HFFc6 (cell line): ENCODE results near the gene CTR9. TPM values are rescaled to one million over a fixed set of nuclear protein-coding genes. Genes with fewer than 3 reads are reported as not detected.
"Not testable (repeated sequence)": the region's sequence is repeated elsewhere in the genome, so short reads cannot be mapped to it uniquely, and the experiment has no call there.

ENCODE experiments used
- DNase-seq: peaks from one replicate; pipeline ENCODE4 v3.0.0-alpha.2; 2018
- H3K27ac Mint-ChIP-seq: 2 replicates; pipeline ENCODE4 v1.8.0; 2020; ENCODE audit warnings: mild to moderate bottlenecking, mixed read lengths
- H3K27me3 Mint-ChIP-seq: 2 replicates; pipeline ENCODE4 v1.8.0; 2021; ENCODE audit warnings: mild to moderate bottlenecking, moderate library complexity, mixed read lengths; ENCODE audit not compliant: insufficient read depth
- H3K36me3 Mint-ChIP-seq: 2 replicates; pipeline ENCODE4 v1.8.0; 2021; ENCODE audit warnings: low read depth, mixed read lengths
- H3K4me1 Mint-ChIP-seq: 2 replicates; pipeline ENCODE4 v1.8.0; 2020; ENCODE audit warnings: low read depth, mixed read lengths
- H3K4me3 Mint-ChIP-seq: 2 replicates; pipeline ENCODE4 v1.8.0; 2020; ENCODE audit warnings: mild to moderate bottlenecking, moderate library complexity, mixed read lengths
- H3K9me3 Mint-ChIP-seq: 2 replicates; pipeline ENCODE4 v1.8.0; 2020; ENCODE audit warnings: mild to moderate bottlenecking, mixed read lengths
- total RNA-seq, 6 experiments: library from RNA; stranded (reverse); fragmentation: NEBNext Ultra II Directional; extraction: Animal tissue kit (Norgen Biotek cat#: 25700); gene quantifications; 2 replicates in 1 of 6; 3 replicates in 5 of 6; pipeline ENCODE4 v1.2.3, GENCODE V29; 2021
- TF ChIP-seq, protein P1 (sequence below): fragments of 200-600 bp; sonication (generic); IDR thresholded peaks from 2 replicates; pipeline ENCODE4 v1.5.0; 2021; ENCODE audit warnings: antibody characterized with exemption, mild to moderate bottlenecking

CTR9 gene
- total RNA-seq, 6 experiments from 2014 or later, result 38.5 to 49.9 (median 44.2) TPM

DNA sequence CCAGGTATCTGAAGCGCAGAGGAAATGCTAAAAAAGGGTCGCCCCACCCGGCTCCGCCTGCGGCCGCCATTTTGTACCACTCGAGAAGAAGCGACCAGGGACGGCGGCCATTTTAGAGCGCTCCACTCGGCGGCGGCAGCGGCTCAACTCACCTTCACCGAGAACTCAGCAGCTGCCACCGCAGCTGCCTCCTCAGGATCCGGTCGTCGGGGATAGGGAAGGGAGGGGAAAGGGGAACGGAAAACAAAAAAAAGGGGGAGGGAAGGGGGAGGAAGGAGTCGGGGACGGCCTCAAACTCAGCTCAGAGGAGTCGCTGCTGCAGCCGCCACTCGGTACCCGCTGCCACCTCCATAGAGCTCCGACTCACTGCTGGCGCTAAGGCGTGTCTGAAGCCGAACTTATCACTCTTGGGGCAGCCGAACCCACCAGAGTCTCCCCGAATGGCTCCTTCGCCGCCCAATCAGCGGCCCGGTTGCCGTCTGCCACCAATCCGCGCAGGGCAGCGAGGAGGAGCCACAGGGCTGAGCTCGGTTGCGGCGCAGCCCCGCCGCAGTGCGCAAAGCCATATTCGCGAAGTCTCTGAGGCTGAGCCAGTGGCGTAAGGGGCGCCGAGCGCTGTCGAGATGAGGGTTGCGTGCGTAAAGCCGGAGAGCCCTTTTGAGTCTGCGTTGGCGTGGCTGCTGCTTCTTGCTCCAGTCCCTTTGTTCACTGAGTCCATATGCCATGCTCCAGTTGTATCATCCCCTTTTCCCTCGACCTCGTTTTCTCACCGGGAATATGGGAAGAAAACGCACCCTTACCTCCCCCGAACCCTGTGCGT lies 57.7 kb downstream of the CTR9 start, which contains the start of gene EIF4G2:
Gene EIF4G2, minus strand, starts transcription at position 374 of the 820 bp plus-strand sequence.
- TF ChIP-seq, protein P1, sequence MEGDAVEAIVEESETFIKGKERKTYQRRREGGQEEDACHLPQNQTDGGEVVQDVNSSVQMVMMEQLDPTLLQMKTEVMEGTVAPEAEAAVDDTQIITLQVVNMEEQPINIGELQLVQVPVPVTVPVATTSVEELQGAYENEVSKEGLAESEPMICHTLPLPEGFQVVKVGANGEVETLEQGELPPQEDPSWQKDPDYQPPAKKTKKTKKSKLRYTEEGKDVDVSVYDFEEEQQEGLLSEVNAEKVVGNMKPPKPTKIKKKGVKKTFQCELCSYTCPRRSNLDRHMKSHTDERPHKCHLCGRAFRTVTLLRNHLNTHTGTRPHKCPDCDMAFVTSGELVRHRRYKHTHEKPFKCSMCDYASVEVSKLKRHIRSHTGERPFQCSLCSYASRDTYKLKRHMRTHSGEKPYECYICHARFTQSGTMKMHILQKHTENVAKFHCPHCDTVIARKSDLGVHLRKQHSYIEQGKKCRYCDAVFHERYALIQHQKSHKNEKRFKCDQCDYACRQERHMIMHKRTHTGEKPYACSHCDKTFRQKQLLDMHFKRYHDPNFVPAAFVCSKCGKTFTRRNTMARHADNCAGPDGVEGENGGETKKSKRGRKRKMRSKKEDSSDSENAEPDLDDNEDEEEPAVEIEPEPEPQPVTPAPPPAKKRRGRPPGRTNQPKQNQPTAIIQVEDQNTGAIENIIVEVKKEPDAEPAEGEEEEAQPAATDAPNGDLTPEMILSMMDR, result peak; percentile 13; the same call in 1 of the 2 replicates
- H3K27ac Mint-ChIP-seq, result peak within 1 kb of the TSS; percentile 98
- peaks cover 47% of the 10 kb centered on the region for H3K4me1 Mint-ChIP-seq
- peaks cover 37% of the 10 kb centered on the region for H3K36me3 Mint-ChIP-seq
- H3K4me3 Mint-ChIP-seq, result peak within 1 kb of the TSS; percentile 98
- DNase-seq, result peak; percentile 99
- peaks cover 13% of the 10 kb centered on the region for H3K27me3 Mint-ChIP-seq
- no peaks in the 10 kb centered on the region for H3K9me3 Mint-ChIP-seq

DNA sequence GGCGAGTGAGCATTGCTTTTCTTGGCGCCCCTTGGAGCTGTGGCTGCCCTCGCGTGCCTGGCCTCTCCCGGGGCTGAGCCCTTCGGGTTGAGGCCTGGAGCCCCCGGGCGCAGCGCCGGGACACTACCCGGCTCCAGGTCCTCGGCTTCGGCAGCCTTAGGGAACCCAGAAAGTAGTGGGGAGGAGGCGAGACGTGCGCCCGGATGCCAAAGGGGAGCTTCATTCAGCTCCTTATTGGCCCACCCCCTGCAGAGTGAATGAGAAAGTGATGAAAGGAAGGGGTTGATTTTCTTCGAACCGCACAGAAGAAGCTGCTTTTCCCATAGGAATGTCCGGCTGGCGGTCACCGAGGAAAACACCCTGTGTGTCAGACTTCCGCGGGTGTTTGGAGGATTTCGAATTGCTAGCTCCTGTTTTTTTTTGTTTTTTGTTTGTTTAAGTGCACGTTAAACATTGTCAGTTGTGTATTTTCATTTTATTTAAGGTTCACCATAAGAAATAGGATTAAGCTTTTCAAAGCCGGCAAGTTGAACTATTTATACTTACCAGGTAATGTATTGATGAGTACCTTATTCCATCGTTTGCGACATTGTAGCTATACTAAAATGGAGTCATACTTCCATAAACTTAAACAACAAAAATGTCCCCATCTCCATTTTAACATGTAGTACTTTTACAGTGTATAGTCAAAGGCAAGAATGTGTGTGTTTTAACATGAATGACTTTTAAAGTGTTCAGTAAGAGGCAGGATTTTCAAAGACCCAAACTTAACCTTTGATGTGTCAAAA lies 58.5 kb downstream of the CTR9 start:
- Mint-ChIP-seq H3K36me3 (peaks cover 29% of the 10 kb centered on the region), H3K4me3 (peak overlapping the region; percentile 98), H3K27me3 (peaks cover 13% of the 10 kb centered on the region), H3K4me1 (peaks cover 39% of the 10 kb centered on the region), H3K9me3 (no peaks in the 10 kb centered on the region), H3K27ac (peak overlapping the region; percentile 98)
- DNase-seq, result peak; percentile 63
- TF ChIP-seq, protein P1, result no peak

DNA sequence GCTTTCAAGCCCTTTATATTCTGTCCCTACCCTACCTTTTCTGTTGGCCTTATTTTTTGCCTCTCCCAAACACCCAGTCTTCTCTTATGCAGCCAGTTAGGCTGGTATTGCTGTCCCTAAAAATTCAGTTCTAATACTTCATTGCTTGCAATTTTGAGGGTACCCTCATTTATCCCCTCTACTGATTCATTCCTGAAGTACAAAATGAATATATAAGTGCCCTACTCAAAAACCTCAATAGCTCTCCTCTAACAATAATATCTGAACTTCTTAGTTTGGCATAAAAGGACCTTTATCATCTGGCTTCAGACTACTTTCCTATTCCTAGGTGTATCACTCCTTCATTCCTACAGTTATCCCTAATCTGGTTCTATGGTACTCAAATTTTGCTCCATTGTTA lies 62.9 kb downstream of the CTR9 start:
- H3K9me3 Mint-ChIP-seq, result no peaks in the 10 kb centered on the region
- peaks cover 3% of the 10 kb centered on the region for H3K27me3 Mint-ChIP-seq
- H3K27ac Mint-ChIP-seq, result no peak overlapping the region
- H3K4me3 Mint-ChIP-seq, result no peak overlapping the region
- no peaks in the 10 kb centered on the region for H3K36me3 Mint-ChIP-seq
- H3K4me1 Mint-ChIP-seq, result peaks cover 39% of the 10 kb centered on the region
- TF ChIP-seq, protein P1, result no peak
- DNase-seq, result no peak

DNA sequence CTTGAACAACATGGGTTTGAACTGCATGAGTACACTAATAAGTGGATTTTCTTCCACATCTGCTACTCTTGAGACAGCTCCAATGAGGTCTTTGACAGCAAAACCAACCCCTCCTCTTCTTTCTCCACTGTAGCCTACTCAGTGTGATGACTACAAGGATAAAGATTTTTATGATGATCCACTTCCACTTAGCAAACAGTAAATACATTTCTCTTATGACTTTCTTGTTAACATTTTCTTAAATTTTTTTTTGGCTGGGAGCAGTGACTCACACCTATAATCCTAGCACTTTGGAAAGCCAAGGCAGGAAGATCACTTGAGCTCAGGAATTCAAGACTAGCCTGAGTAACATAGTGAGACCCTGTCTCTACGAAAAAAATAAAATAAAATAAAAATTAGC lies 67.5 kb downstream of the CTR9 start:
- DNase-seq, result peak; percentile 85
- Mint-ChIP-seq H3K27ac (peak overlapping the region; percentile 45; the same call in 1 of the 2 replicates), H3K4me3 (no peak overlapping the region; the same call in 1 of the 2 replicates), H3K9me3 (no peaks in the 10 kb centered on the region), H3K27me3 (no peaks in the 10 kb centered on the region), H3K4me1 (peaks cover 44% of the 10 kb centered on the region), H3K36me3 (no peaks in the 10 kb centered on the region)
- TF ChIP-seq, protein P1, result no peak

DNA sequence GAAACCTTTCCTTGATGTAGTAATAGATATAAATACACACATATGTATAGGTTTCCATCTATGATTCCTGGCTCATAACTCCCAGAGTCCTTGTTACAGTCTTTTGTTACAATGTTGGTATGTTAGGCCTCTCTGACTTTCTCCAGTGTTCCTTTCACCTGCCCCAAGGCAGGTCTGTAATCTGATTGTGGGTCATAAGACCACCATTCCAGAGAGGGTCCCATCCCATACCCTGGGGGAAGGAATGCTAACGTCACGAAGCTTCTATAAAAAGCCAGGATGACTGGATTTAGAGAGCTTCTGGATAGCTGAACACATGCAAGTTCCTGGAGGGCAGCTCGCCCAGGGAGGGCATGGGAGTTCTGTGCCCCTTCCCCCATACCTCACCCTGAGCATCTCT lies 71.4 kb downstream of the CTR9 start:
- not testable (repeated sequence) for H3K27ac Mint-ChIP-seq

DNA sequence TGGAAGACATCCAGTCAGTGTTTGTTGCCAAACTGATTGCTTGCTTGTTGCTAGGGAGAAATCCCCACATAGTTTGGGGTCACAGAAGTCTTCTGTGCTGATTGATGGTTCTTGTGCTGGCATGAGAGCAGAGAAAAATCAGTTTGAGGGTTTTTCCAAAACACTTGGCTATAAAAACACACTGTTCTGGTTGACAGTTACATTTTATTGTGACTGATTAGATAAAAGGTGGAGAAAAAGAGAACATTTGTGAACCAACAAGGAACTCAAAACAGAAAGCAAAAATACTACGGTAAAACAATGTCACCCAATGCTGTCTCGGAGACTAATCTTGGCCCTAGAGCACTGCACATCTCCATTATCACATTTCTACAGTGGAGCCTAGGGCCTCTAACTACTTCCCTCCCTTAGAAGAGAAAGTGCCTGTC lies 72.1 kb downstream of the CTR9 start:
- Mint-ChIP-seq H3K36me3 (no peaks in the 10 kb centered on the region), H3K9me3 (no peaks in the 10 kb centered on the region), H3K27ac (peak overlapping the region; percentile 64), H3K4me3 (peak overlapping the region; percentile 74), H3K4me1 (peaks cover 29% of the 10 kb centered on the region), H3K27me3 (no peaks in the 10 kb centered on the region)
- TF ChIP-seq, protein P1, result no peak
- DNase-seq, result no peak

More for the DNA sequence above, 71.4 kb downstream of the CTR9 start:
- peaks cover 36% of the 10 kb centered on the region for H3K4me1 Mint-ChIP-seq
- not testable (repeated sequence) for H3K27me3 Mint-ChIP-seq, DNase-seq, H3K4me3 Mint-ChIP-seq, H3K36me3 Mint-ChIP-seq, H3K9me3 Mint-ChIP-seq
